Prostate gland (tissue), 2 donors: Measurements from ENCODE around the gene SLC33A1.

ENCODE experiments used
- POLR2A ChIP-seq: fragments of 450-650 bp; IDR thresholded peaks from one replicate; pipeline ENCODE4 v1.6.1; 2016; ENCODE audit warnings: antibody characterized with exemption, mild to moderate bottlenecking
- POLR2AphosphoS5 ChIP-seq: sonication (generic); formaldehyde crosslinking; IDR thresholded peaks from one replicate; pipeline ENCODE4 v1.6.1; 2017; ENCODE audit warnings: antibody characterized with exemption
- TF ChIP-seq, protein P1 (sequence below), 4 experiments: fragments of 200-600 bp in 2 of 4; fragments of 450-650 bp in 2 of 4; sonication (generic) in 2 of 4; IDR thresholded peaks; 1 replicate in 3 of 4; 2 replicates in 1 of 4; pipeline ENCODE4 v1.5.1; 2016 to 2019; ENCODE audit warnings: antibody characterized with exemption in 4 of 4, mild to moderate bottlenecking in 2 of 4, moderate library complexity in 2 of 4

DNA sequence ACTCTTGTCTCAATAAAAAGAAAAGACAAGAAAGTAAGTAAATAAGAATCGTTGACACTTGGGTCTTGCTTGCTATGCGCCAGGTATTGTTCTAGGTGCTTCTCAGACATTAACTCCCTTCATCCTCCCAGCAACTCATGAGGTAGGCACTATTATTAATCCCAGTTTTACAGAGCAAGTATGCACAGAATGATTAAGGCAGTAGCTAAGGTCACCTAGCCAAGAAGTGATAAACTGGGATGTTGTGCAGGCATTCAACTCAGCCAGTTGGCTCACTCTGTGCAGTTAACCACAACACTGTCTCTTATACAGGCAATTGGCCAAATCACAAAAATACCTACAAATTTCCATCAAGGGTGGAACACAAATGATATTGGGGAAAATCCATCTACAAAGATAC, 46.4 kb downstream of the SLC33A1 start:
- TF ChIP-seq POLR2AphosphoS5, result no peak
- TF ChIP-seq, protein P1, sequence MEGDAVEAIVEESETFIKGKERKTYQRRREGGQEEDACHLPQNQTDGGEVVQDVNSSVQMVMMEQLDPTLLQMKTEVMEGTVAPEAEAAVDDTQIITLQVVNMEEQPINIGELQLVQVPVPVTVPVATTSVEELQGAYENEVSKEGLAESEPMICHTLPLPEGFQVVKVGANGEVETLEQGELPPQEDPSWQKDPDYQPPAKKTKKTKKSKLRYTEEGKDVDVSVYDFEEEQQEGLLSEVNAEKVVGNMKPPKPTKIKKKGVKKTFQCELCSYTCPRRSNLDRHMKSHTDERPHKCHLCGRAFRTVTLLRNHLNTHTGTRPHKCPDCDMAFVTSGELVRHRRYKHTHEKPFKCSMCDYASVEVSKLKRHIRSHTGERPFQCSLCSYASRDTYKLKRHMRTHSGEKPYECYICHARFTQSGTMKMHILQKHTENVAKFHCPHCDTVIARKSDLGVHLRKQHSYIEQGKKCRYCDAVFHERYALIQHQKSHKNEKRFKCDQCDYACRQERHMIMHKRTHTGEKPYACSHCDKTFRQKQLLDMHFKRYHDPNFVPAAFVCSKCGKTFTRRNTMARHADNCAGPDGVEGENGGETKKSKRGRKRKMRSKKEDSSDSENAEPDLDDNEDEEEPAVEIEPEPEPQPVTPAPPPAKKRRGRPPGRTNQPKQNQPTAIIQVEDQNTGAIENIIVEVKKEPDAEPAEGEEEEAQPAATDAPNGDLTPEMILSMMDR (IDR thresholded peaks at IDR 0.05), result no peak
- TF ChIP-seq POLR2A, result no peak
